Renal pelvis (tissue), 4 donors: Measurements from ENCODE around the gene MAML3. TPM values are rescaled to one million over a fixed set of nuclear protein-coding genes. Genes with fewer than 3 reads are reported as not detected.
A peak's percentile ranks its signal among the peaks of the same experiment; 100 is the strongest.

Source experiments
- DNase-seq: peaks from one replicate; pipeline ENCODE4 v3.0.0-alpha.2; 2013
- polyA plus RNA-seq, 3 donors: library from polyadenylated mRNA; unstranded; fragments of 120-200 nt; gene quantifications; one replicate each; pipeline ENCODE4 v1.2.1, GENCODE V29; 2013; ENCODE audit not compliant: insufficient read length in 3 of 3

MAML3 gene
- polyA plus RNA-seq, 3 donors, result 17.5 to 20.3 (median 17.6) TPM

- no peak for DNase-seq
These were observed 310.3 kb downstream of the MAML3 start for GRCh38 chr4:139843641-139844040.

DNA sequence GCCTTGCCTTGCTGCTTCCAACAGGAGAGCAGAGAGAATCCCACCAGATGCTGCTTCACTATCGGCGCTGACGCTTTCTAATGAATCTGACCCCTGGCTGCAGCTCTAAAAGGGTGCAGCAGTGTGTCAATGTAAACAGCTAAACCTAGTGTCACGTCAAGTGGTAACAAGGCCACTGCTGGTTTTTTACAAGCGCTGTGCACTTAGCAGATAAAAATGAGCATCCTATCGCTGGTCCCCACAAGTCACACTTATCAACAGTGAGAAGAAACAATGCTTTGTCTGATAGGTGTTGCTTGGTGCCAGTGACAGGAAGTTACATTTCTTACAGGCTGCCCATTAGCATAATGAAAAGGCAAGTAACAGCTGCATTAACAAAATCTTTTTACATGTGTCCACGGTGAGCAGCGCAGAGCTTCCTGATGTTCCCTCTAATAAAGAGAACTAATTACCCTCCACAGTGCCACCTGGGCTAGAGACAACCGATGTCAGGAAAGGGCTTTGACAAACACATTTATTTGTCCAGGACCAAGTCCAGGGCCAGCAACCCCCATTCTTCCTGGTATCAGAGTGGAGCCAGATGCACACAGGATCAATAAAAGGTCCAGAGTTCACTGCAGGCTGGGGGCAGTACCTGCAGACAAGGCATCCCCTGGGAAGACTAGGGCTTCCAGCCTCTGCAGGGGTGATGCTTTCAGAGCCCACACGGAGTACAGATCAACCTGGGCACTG is 312.4 kb downstream of the MAML3 start:
- DNase-seq, result no peak

DNA sequence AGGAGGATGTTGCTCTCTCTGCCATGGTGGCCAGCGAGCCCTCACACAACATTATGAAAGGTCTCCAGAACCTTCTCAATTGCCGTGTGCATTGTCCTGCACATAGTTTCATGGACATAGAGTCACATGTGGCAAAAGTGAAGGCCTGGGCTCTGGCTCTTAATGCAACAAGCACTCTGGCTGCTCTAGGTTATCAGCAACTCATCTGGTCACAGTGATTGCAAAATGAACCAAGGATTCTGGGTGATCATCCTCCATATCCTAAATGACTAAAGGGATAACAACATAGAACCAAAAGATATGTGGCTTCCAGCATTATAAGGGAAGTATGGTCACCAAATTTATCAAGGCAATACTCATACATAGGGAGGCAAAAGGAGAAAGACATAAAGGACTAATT is 313.2 kb downstream of the MAML3 start:
- DNase-seq, result no peak

DNA sequence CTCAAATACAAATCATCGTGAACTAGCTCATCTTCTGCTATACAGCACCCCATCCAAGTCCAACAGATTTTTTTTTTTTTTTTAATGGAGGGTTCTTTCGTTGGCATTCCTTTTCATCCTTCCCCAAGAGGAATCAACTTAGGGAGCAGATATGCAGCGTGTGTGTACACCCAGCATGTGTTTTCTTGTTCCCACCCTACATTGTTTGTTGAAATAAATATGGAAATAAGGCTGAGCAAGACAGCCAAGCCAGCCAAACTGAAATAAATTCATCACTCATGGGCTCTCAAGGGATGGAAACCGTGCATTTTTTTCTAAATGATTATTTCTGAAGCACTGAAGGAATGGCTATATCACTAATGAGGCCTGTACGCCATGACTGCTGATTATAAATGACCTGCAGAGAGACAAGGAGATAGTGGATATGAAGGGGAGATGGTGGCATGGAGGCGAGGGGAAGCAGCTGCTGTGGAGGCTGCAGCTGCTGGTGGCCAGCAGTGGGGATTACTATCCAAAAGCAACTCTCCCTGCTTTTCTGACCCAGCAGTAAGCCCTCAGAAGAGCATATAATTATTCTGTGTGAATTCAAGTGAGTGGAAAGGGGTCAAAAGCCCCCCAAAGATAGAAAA is 314.5 kb downstream of the MAML3 start:
- DNase-seq, result no peak

- no peak for DNase-seq
These were observed 315.2 kb downstream of the MAML3 start for GRCh38 chr4:139838811-139839210.

DNA sequence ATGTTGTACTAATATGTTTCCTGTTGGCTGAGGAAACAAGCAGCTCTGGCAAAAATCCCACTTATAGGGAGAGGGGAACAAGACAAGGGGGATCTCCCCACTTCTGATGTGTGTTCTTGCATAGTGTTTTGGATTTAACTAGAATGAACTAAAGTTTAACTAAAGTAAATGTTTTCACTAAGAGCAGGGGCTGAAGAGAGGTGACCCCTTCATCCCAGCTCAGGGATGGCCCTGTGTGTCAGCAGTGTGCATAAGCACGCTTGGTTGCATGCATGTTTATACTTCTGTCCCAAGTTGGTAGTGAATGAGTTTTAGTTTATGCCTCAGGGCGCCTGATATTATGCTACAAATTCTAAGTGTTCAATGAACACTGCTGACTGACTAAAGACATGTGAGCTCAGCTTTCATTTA is 319.0 kb downstream of the MAML3 start:
- no peak for DNase-seq

DNA sequence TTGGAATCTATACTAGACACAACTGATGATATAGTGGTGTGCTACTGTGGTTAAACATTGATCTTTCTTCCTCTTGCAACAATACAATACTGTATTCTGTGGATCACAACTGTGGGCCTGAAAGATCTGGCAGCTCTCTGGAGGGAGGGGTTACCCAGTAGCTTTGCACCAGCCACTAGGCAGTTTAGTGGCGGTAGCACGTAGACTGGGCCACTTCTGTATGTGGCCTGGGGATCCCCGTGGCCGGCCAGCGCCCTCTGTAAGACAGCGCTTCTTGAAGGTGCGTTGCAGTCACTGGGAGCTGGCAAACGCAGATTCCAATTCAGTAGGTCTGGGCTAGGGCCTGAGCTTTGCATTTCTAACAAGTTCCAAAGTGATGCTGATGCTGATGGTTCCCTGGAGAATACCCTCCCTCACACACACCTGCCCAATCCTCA is 319.7 kb downstream of the MAML3 start:
- no peak for DNase-seq

DNA sequence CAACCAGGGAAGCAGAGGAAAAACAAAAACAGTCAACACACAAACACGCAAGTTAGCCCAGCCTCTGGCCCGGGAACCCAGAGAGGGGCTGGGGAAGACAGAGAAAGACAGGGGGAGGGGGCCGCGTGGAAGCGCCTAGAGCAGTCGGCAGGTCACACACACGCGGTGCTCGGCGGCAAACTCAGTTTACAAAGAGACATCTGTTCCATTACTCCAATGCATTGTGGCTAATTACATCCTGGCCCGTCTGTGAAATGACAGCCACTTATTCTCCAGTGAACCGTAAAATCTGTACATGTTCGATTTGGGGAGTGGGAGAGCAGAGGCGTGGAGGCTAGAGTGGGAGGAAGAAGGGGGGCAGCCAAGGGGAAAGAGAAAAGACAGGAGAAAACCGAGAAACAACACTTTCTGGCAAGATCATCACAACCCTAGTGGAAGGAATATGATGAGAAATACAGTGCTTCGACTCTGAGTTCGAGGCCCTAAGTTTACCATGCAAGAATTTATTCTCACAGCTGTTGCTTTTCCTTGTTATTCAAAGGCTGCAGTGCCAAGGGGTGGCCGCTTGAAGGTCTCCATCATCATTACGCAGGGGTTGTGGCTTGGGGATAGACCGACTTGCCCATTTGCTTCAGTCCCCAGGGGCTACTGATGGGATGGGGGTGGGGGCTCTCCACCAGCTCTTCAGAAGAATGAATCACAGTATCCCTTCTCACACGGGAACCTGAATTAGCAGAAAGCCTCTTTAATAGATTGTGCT is 320.7 kb downstream of the MAML3 start:
- DNase-seq, result no peak

- no peak for DNase-seq
These were observed 324.9 kb downstream of the MAML3 start for GRCh38 chr4:139828966-139829664.

DNA sequence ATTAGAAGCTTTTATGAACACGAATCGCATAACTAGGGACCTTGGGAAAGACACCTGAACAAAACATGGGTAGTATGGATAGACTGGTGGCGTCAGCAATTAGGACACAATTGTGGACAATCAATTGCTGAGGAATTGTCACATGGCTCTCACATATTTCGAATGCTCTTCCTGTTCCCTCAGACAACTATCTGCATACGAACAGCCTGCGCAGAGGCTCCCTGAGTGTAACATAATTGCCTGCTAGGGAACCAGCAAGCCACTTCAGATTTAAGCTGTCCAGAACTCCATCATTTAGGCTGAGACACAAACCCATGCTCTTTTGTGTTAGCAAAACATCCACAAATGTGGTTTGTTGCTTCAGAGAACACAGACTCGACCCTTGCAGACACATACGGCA is 327.6 kb downstream of the MAML3 start:
- DNase-seq, result no peak

DNA sequence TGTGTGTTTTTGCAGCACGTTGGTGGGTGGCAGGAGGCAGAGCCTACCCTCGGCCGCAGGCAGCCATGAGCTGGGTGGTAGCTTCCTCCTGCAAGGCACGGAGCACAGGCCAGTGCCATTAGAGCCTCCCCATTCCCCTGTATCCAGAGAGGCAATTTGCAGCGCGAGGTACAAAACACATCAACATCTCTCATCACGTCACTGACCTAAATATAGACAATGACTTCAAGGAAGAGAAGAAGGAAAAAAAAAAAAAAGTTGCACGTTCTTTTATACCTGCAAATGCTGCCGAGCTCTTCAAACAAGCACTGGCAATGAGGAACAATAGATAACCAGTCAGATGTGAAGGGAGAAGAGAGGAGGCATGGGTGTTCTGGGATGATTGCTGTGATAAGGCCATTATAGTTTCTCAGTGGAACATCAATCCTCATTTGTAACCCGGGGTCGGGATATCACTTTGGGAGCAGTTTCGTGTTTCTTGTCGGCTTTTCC is 328.4 kb downstream of the MAML3 start:
- no peak for DNase-seq

DNA sequence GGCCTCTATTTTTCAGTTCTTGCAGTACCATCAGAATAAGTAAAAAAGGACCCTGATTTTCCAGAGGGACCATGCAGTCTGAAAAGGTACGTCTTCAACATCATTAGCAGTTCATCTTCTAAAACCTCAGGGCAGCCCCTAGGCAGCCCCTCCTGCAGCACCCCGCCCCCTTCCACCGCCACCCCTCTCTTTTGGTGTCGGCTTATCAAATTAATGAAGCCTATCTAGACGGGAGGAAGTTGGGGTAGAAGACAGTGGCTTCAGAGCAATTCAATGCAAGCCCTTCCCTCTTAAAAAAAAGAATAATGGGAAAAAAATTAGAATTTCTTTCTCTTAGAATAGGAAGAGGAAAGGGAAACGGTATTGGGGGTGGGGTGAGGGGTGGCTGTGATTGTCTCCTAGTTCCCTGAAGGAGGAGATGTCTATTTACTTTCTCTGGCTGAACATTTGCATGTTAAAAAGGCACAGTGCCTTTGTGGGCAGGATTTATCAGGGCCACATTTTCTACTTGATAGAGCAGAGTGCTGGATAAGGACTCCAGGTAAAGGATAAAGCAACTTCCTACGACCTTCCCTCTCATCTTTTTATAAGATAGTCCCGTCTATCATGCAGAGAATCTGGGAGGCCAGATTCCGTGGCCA is 329.0 kb downstream of the MAML3 start:
- no peak for DNase-seq

- DNase-seq, result no peak
These were observed 330.2 kb downstream of the MAML3 start for GRCh38 chr4:139823746-139824145.

DNA sequence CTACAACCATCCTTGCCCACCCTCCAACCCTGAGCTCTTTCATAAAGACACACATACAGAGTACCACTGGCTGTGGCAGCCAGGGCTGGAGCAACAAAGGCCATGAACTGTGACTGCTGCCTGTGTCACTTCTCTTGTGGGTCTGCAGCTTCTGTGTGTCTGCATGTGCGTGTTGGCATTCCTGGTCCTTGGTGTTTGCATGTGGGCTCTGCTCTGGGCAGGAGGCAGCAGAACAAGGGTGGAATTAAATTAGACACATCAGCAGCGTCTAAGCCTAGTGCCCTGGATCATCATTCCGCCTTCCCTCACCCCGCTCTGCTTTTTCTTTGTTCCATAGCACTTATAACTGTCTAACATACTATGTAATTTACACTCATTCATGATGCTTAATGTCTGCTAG is 330.6 kb downstream of the MAML3 start:
- DNase-seq, result no peak

DNA sequence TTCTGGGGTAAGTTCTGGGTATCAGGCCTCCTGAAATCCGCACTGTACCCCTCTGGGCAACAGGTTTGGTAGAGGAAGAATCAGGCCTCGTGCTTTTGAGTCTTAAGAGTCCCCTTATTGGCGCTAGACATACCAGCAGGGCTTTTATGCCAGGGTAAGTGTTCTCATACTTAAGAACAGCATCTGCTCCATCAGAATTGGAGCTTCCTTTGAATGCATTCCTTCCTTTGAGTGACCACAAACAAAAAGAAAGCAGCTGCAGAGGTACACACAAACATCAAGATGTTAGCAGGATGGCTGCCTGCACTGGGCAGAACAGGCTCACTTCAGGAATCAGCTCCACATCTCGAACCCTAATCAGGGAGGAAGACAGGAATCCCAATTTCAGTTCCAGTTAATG is 331.6 kb downstream of the MAML3 start:
- DNase-seq, result no peak

GRCh38 chr4:139819082-139819481 is 334.9 kb downstream of the MAML3 start:
- no peak for DNase-seq

DNA sequence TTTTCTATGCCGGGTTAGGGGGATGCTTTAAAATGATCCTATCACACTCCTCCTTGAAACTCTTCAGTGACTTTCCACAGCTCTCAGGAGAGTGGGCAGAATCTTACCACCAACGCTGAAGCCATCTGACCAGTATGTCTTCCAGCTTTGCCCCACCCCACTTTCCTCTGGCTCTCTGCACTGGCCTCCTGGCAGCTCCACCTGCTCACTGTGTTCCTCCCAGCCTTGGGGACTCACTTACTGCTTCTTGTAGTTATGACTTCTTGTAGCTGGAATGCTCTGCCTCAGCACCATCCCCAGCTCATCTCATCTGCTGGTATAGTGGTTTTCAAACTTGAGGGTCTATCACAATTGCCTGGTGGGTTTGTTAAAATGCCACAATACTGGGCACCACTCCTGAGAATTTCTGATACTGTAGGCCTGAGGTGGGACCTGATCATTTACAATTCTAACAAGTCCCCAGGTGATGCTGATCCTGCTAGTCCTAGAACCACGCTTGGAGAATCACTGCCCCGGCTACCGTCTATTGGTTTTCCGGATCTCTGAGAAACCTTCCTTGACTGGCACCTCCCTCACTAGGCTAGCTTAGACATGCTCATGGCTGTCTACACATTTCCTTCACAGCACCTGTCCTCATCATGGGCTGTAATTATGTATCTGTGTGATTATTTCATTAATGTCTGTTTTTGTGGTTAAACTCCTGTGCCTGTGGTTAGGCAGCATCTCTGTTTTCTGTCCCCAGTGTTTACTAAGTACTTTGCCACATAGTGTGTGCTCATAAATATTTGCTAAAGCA is 336.1 kb downstream of the MAML3 start:
- DNase-seq, result no peak

GRCh38 chr4:139816856-139817255 is 337.1 kb downstream of the MAML3 start:
- DNase-seq, result no peak

DNA sequence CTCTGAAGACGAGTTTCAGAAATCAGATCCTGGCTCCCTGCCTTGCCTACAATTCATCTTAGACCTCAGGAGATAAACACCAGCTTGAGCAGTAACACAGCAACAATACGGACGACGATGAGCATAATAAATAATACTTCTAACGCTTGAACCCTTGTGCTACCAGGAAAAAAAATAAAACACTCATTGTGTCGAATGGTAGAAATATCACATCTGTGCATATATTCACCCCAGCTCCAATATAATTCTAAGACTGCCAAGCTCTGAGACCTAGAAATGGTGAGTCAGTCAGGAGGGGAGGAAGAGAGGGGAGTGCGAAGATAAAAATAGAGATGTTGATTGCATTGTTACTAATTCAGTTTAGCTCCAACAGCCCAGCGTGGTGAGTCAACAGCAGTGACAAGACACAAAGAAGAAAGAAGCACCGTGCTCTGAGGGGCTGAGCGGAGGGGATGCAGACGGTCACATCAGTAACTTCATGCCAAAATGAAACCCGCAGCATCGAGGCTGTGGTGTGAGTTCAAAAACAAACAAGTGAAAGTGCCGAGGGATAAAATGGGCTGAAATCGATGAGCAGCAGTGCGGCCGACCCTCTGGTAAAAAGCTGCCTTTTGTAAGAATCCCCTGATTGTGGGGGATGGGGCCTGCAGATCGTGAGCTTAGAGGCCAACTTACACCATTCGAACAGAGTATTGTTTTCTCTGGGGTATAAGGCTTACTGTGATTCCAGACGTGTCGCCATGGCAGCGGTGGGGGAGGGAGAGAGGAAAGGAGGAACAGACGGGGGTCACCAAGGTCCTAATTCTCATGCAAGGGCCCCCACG is 338.0 kb downstream of the MAML3 start:
- DNase-seq, result peak; percentile 79
